GM12878 (cell line): Measurements from ENCODE around the gene GRIP2. TPM values are rescaled to one million over a fixed set of nuclear protein-coding genes. Genes with fewer than 3 reads are reported as not detected.

Experiments
- ATAC-seq: fragments of 200-7000 bp; cut with Tn5 transposase; 3 replicates; pipeline ENCODE4 v1.9.1; 2020; ENCODE audit warnings: mild to moderate bottlenecking, moderate library complexity
- BruUV-seq: library from RNA; stranded (reverse); fragments of 400-500 nt; replicated peaks from 2 replicates; lab custom pipeline; 2021; lab: Mats Ljungman, UMichigan
- CTCF ChIA-PET: fragments of 300-600 bp; sonication (Branson Sonifier 250); formaldehyde crosslinking; extraction: SDS; loops from one replicate; lab custom pipeline; 2021; ENCODE audit warnings: inconsistent platforms; lab: Yijun Ruan, JAX
- POLR2A ChIA-PET: fragments of 350-600 bp; formaldehyde crosslinking; extraction: SDS; loops from one replicate; lab custom pipeline; 2021; ENCODE audit warnings: inconsistent platforms; lab: Charles Lee
- RAD21 ChIA-PET: fragments of 300-600 bp; sonication (Branson Sonifier 250); formaldehyde crosslinking; loops from one replicate; lab custom pipeline; 2023; ENCODE audit warnings: antibody characterized with exemption; ENCODE audit not compliant: unreplicated experiment; lab: Charles Lee
- SMC1A ChIA-PET: fragments of 300-600 bp; sonication (Branson Sonifier 250); formaldehyde crosslinking; loops from one replicate; lab custom pipeline; 2023; ENCODE audit not compliant: unreplicated experiment, uncharacterized antibody; lab: Charles Lee
- DNase-seq: peaks from one replicate; pipeline ENCODE4 v3.0.0-alpha.2; 2011; ENCODE audit warnings: low read depth, low spot score
- FAIRE-seq: peaks from 3 replicates; lab custom pipeline; 2011; peaks lifted over from hg19 to GRCh38; lab: Jason Lieb, UNC
- H2AFZ ChIP-seq: 2 replicates; pipeline ENCODE4 v1.6.0; 2011; ENCODE audit warnings: low read depth, low read length, control low read depth; ENCODE audit not compliant: control insufficient read depth
- H3K27ac ChIP-seq: 2 replicates; pipeline ENCODE4 v1.5.1; 2011; ENCODE audit warnings: control low read depth; ENCODE audit not compliant: control insufficient read depth, insufficient read depth
- H3K27me3 ChIP-seq, 2 experiments: replicated peaks in 1 of 2; 2 replicates each; pipeline versions ENCODE4 v1.6.0 to v1.6.1; 2011; ENCODE audit warnings: low read length in 1 of 2; ENCODE audit not compliant: control insufficient read depth in 2 of 2, insufficient read depth in 2 of 2
- H3K36me3 ChIP-seq, 2 experiments: 2 replicates each; pipeline ENCODE4 v1.5.1; 2011; ENCODE audit warnings: low read length in 1 of 2; ENCODE audit not compliant: control insufficient read depth in 2 of 2, insufficient read depth in 2 of 2
- H3K4me1 ChIP-seq: 2 replicates; pipeline ENCODE4 v1.6.1; 2011; ENCODE audit warnings: mild to moderate bottlenecking, low read length, moderate library complexity, mixed read lengths; ENCODE audit not compliant: control insufficient read depth, insufficient read depth
- H3K4me2 ChIP-seq: 2 replicates; pipeline ENCODE4 v1.6.0; 2011; ENCODE audit warnings: control low read depth; ENCODE audit not compliant: control insufficient read depth, insufficient read depth
- H3K4me3 ChIP-seq: fragments of 200-600 bp; sonication (generic); 2 replicates; pipeline ENCODE4 v1.5.1; 2016
- H3K79me2 ChIP-seq: 2 replicates; pipeline ENCODE4 v1.6.0; 2011; ENCODE audit warnings: low read length; ENCODE audit not compliant: control insufficient read depth, insufficient read depth
- H3K9ac ChIP-seq: 2 replicates; pipeline ENCODE4 v1.8.0; 2011; ENCODE audit warnings: low read length, control low read depth, mixed read lengths; ENCODE audit not compliant: control insufficient read depth, insufficient read depth
- H3K9me3 ChIP-seq: replicated peaks from 3 replicates; pipeline ENCODE4 v1.5.1; 2011; ENCODE audit warnings: mild to moderate bottlenecking, low read length; ENCODE audit not compliant: control insufficient read depth, insufficient read depth
- H4K20me1 ChIP-seq: 2 replicates; pipeline ENCODE4 v1.6.0; 2011; ENCODE audit not compliant: control insufficient read depth, insufficient read depth
- CREB1 ChIP-seq: IDR thresholded peaks from 2 replicates; pipeline ENCODE4 v1.6.1; 2012; ENCODE audit warnings: low read depth, mild to moderate bottlenecking, inconsistent platforms
- E2F8 ChIP-seq: fragments of 450-650 bp; IDR thresholded peaks from 2 replicates; pipeline ENCODE4 v1.6.1; 2018; ENCODE audit warnings: mild to moderate bottlenecking, low read depth, moderate library complexity; ENCODE audit not compliant: partially characterized antibody
- IRF5 ChIP-seq: fragments of 450-650 bp; IDR thresholded peaks from 2 replicates; pipeline ENCODE4 v1.6.1; 2017; ENCODE audit warnings: borderline replicate concordance
- MAX ChIP-seq: IDR thresholded peaks from 2 replicates; pipeline ENCODE4 v1.6.1; 2012; ENCODE audit warnings: low read depth, low read length, improper control_type of control experiment
- MEF2B ChIP-seq: fragments of 450-650 bp; IDR thresholded peaks from 2 replicates; pipeline ENCODE4 v1.6.1; 2018; ENCODE audit warnings: mild to moderate bottlenecking, moderate library complexity; ENCODE audit not compliant: partially characterized antibody, poor library complexity, severe bottlenecking
- NFIC ChIP-seq: IDR thresholded peaks from 2 replicates; pipeline ENCODE4 v1.6.1; 2012; ENCODE audit warnings: low read depth, mild to moderate bottlenecking, inconsistent platforms, low read length, moderate library complexity
- NFYB ChIP-seq: IDR thresholded peaks from 2 replicates; pipeline ENCODE4 v1.6.1; 2011; ENCODE audit warnings: low read depth, mild to moderate bottlenecking, low read length, improper control_type of control experiment, moderate library complexity; ENCODE audit not compliant: insufficient read depth
- POLR2AphosphoS2 ChIP-seq: IDR thresholded peaks from 2 replicates; pipeline ENCODE4 v1.6.1; 2011; ENCODE audit warnings: low read depth, mild to moderate bottlenecking, low read length, improper control_type of control experiment, moderate library complexity
- RAD51 ChIP-seq: fragments of 450-650 bp; IDR thresholded peaks from 2 replicates; pipeline ENCODE4 v1.6.1; 2016; ENCODE audit warnings: moderate library complexity, mild to moderate bottlenecking, inconsistent platforms
- RBBP5 ChIP-seq: fragments of 200-600 bp; sonication (generic); conservative IDR thresholded peaks from 2 replicates; pipeline ENCODE4 v1.6.1; 2016
- SMARCA5 ChIP-seq: fragments of 450-650 bp; IDR thresholded peaks from 2 replicates; pipeline ENCODE4 v1.6.1; 2017; ENCODE audit warnings: mild to moderate bottlenecking
- SUPT20H ChIP-seq: IDR thresholded peaks from 2 replicates; pipeline ENCODE4 v1.6.1; 2011; ENCODE audit warnings: low read depth, mild to moderate bottlenecking, low read length, moderate library complexity, borderline replicate concordance; ENCODE audit not compliant: control insufficient read depth
- TBL1XR1 ChIP-seq: IDR thresholded peaks from 2 replicates; pipeline ENCODE4 v1.6.1; 2012; ENCODE audit warnings: low read depth, low read length, improper control_type of control experiment
- TCF12 ChIP-seq: IDR thresholded peaks from 2 replicates; pipeline ENCODE4 v1.6.1; 2011; ENCODE audit warnings: low read depth, mild to moderate bottlenecking, low read length
- USF2 ChIP-seq: IDR thresholded peaks from 2 replicates; pipeline ENCODE4 v1.6.1; 2011; ENCODE audit warnings: low read depth, low read length, improper control_type of control experiment, borderline replicate concordance
- WGBS: methylation state at CpG from one replicate; pipeline ENCODE4 v1.1.6; 2016; ENCODE audit warnings: low lambda C conversion rate; ENCODE audit not compliant: insufficient replicate concordance, insufficient coverage; ENCODE audit errors: missing lambda C conversion rate; 5-methylcytosine and 5-hydroxymethylcytosine counted together
- in situ Hi-C: fragments of 300-500 bp; cut with MboI; formaldehyde crosslinking; loops from 9 replicates; pipeline ENCODE4 v1.14.3; 2018; ENCODE audit warnings: mixed read lengths
- intact Hi-C: fragments of 100-400 bp; cut with micrococcal nuclease; formaldehyde crosslinking; loops from one replicate; pipeline ENCODE4 v1.14.2; 2022; ENCODE audit not compliant: unreplicated experiment
- polyA plus RNA-seq, 11 experiments: library from polyadenylated mRNA; depleted of rRNA in 4 of 11; unstranded in 6 of 11; stranded (reverse) in 5 of 11; fragments of >200 nt; fragmentation: Nextera tagmentation in 4 of 11; fragmentation: Illumina TruSeq in 1 of 11; extraction: Ambion mirVana in 4 of 11; extraction: Trizol in 1 of 11; gene quantifications; 1 replicate in 1 of 11; 2 replicates in 10 of 11; pipeline versions ENCODE4 v1.2.1 to v1.2.3, GENCODE V29; 2011 to 2016; ENCODE audit warnings: inconsistent platforms in 2 of 11, missing spikeins in 2 of 11, low read depth in 1 of 11
- total RNA-seq, 4 experiments: library from RNA; depleted of rRNA in 3 of 4; stranded (reverse); fragments of >200 nt in 3 of 4; fragmentation: Illumina TruSeq in 1 of 4; extraction: Trizol in 1 of 4; gene quantifications; 2 replicates each; pipeline versions ENCODE4 v1.2.1 to v1.2.3, GENCODE V29; 2013 to 2021
- TF ChIP-seq, protein P1 (sequence below): fragments of 450-650 bp; IDR thresholded peaks from 2 replicates; pipeline ENCODE4 v1.6.1; 2018; ENCODE audit warnings: borderline replicate concordance, mild to moderate bottlenecking; ENCODE audit not compliant: partially characterized antibody

The GRIP2 gene
- total and polyA plus RNA-seq, 10 of the 15 experiments (the other 5 are each of a cell fraction or from before 2014, with no cell fraction given) = not detected

DNA sequence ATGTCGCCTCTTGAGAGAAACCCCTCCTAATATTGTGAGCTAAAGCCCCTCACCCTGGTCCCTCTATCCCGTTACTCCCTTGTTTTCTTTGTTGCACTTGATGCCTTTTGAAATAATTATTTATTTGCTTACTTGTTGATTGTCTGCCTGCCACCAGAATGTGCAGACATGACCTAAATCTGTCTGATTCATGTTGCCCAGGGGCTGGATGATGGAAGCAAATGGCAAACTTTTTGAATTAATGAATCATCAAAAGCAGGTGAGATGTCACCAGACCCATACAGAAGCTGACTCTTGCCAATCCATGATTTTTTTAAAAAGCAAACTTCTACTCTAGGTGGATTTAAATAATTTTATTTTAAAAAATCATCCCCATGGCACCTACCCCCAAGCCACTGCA lies 49.3 kb downstream of the GRIP2 start (continued):
- TF ChIP-seq E2F8 (no peak), TBL1XR1 (no peak), TCF12 (no peak), RBBP5 (no peak)
- TF ChIP-seq, all 136 proteins: peak for 0

DNA sequence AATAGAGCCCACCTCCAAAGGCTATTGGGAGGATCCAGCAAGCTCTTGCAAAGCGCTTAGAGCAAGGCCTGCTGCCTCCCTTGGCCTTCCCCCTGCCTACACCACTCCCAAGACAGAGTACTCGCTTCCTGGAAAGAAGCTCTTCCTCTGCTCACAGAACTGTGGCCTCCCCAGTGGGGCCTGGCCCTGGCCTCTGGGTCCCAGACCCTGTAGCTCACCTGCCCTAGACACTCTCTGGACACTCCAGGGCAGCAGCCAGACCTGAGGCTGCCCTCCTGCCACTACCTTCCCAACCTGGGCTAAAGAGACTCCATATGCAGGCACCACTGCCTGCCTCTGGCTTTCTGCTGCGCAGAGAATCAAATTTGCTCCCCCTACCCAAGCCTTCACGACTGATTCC lies 49.9 kb downstream of the GRIP2 start:
- in situ Hi-C loops (no loop called here), intact Hi-C loops (no loop called here)
- H4K20me1 ChIP-seq = no peaks in the 10 kb centered on the region
- peaks cover 10% of the 10 kb centered on the region for H3K4me1 ChIP-seq
- H3K4me3 ChIP-seq = no peak overlapping the region
- peaks cover 0 to 8% of the 10 kb centered on the region in 2 experiments for H3K36me3 ChIP-seq
- POLR2A ChIA-PET = no interaction called here
- no peak for DNase-seq
- no peaks in the 10 kb centered on the region for H3K79me2 ChIP-seq
- H3K9me3 ChIP-seq = no peaks in the 10 kb centered on the region
- H3K4me2 ChIP-seq = no peak overlapping the region
- no peak for ATAC-seq
- H3K27ac ChIP-seq = no peak overlapping the region
- CTCF ChIA-PET = no interaction called here
- H2AFZ ChIP-seq = no peak overlapping the region
- RAD21 ChIA-PET = interaction anchor here (0.5 kb wide), 1 partner anchor 196 kb away, joined by 3 read pairs; no protein-coding TSS in a partner anchor
- H3K27me3 ChIP-seq = no peaks in the 10 kb centered on the region
- no TSS peak for BruUV-seq
- H3K9ac ChIP-seq = no peak overlapping the region
- no peak for FAIRE-seq
- WGBS = 73% methylated on average over 4 of the region's 4 CpGs
- SMC1A ChIA-PET = no interaction called here
- TF ChIP-seq IRF5 = no peak
- no peak for TF ChIP-seq POLR2AphosphoS2
- no peak for TF ChIP-seq NFYB
- TF ChIP-seq, protein P1, sequence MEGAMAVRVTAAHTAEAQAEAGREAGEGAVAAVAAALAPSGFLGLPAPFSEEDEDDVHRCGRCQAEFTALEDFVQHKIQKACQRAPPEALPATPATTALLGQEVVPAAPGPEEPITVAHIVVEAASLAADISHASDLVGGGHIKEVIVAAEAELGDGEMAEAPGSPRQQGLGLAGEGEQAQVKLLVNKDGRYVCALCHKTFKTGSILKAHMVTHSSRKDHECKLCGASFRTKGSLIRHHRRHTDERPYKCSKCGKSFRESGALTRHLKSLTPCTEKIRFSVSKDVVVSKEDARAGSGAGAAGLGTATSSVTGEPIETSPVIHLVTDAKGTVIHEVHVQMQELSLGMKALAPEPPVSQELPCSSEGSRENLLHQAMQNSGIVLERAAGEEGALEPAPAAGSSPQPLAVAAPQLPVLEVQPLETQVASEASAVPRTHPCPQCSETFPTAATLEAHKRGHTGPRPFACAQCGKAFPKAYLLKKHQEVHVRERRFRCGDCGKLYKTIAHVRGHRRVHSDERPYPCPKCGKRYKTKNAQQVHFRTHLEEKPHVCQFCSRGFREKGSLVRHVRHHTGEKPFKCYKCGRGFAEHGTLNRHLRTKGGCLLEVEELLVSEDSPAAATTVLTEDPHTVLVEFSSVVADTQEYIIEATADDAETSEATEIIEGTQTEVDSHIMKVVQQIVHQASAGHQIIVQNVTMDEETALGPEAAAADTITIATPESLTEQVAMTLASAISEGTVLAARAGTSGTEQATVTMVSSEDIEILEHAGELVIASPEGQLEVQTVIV = no peak
- no peak for TF ChIP-seq CREB1
- TF ChIP-seq SMARCA5 = no peak
- TF ChIP-seq SUPT20H = no peak
- no peak for TF ChIP-seq MAX
- TF ChIP-seq RAD51 = no peak
- no peak for TF ChIP-seq MEF2B
- TF ChIP-seq NFIC = no peak
- no peak for TF ChIP-seq USF2
